Measurements from ENCODE around the gene VAV2.

- no peak for TF ChIP-seq POLR2AphosphoS5 (IDR thresholded peaks at IDR 0.05; ENCODE audit: low read depth)
- TF ChIP-seq, protein P1, sequence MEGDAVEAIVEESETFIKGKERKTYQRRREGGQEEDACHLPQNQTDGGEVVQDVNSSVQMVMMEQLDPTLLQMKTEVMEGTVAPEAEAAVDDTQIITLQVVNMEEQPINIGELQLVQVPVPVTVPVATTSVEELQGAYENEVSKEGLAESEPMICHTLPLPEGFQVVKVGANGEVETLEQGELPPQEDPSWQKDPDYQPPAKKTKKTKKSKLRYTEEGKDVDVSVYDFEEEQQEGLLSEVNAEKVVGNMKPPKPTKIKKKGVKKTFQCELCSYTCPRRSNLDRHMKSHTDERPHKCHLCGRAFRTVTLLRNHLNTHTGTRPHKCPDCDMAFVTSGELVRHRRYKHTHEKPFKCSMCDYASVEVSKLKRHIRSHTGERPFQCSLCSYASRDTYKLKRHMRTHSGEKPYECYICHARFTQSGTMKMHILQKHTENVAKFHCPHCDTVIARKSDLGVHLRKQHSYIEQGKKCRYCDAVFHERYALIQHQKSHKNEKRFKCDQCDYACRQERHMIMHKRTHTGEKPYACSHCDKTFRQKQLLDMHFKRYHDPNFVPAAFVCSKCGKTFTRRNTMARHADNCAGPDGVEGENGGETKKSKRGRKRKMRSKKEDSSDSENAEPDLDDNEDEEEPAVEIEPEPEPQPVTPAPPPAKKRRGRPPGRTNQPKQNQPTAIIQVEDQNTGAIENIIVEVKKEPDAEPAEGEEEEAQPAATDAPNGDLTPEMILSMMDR (conservative IDR thresholded peaks at IDR 0.05; ENCODE audit: low read depth in 2 of 2) = no peak
- no peak for TF ChIP-seq EZH2 (IDR thresholded peaks at IDR 0.05; ENCODE audit: low read depth, unreplicated experiment)
- no peak for TF ChIP-seq STAT1 (IDR thresholded peaks at IDR 0.05; ENCODE audit: unreplicated experiment)
- no peak for TF ChIP-seq ZNF114 (CRISPR knock-in tag; IDR thresholded peaks at IDR 0.05)
- no peak for TF ChIP-seq EZH2phosphoT487 (IDR thresholded peaks at IDR 0.05; ENCODE audit: unreplicated experiment)
- no peak for TF ChIP-seq CREB1 (CRISPR knock-in tag; IDR thresholded peaks at IDR 0.05; ENCODE audit: low read depth)
These were observed 191.9 kb downstream of the VAV2 start for GRCh38 chr9:133800266-133800665.

All from GM23338 (cell line).